LHCN-M2 (cell line): ENCODE data around the gene TACC3. TPM values are rescaled to one million over a fixed set of nuclear protein-coding genes. Genes with fewer than 3 reads are reported as not detected.

Source experiments
- DNase-seq: peaks from one replicate; pipeline ENCODE4 v3.0.0-alpha.2; 2012; ENCODE audit warnings: low read depth
- total RNA-seq: library from RNA; depleted of rRNA; stranded (reverse); fragments of >200 nt; gene quantifications from 2 replicates; pipeline ENCODE4 v1.2.3, GENCODE V29; 2014; rRNA removed

The TACC3 gene
- total RNA-seq, 1 experiment from 2014 or later = 59.6 TPM

GRCh38 chr4:1790005-1790404 is 68.7 kb downstream of the TACC3 start:
- no peak for DNase-seq

DNA sequence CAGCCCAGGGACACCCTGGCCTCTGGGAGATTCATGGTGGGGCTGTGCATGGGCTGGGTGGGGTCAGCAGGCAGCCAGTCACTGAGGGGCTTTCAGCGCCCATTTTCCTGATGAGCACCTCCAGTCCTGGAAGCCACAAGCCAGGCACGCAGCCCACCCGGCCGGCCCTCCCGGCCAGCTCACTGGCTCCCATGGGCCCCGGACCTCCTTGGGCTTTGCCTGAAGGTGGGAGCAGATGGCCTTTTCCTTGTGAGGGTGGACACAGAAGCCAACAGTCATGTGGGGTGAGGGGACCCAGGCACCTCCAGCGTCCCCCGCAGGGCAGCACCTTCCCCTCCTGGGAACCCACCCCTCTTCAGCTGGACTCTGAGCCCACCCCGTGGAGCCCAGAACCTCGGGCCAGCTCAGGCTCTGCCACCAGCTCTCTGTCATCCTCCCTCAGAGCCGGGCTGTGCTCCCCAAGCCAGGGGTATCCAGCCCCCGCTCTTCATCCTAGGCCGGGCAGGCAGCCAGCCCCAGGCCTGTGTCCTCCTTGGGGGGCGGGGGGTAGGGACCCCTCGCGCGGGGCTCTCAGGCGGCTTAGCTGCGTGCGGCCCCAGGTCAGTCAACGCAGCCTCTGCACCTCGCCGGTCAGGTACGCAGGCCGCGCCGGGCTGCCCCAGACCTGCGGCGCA is 71.0 kb downstream of the TACC3 start:
- no peak for DNase-seq

GRCh38 chr4:1792832-1793495 is 71.6 kb downstream of the TACC3 start, which contains the start of gene FGFR3:
Gene FGFR3 (plus strand): TSS chr4:1793293. CDS start chr4:1793935, 642 bp downstream.
- DNase-seq = no peak

DNA sequence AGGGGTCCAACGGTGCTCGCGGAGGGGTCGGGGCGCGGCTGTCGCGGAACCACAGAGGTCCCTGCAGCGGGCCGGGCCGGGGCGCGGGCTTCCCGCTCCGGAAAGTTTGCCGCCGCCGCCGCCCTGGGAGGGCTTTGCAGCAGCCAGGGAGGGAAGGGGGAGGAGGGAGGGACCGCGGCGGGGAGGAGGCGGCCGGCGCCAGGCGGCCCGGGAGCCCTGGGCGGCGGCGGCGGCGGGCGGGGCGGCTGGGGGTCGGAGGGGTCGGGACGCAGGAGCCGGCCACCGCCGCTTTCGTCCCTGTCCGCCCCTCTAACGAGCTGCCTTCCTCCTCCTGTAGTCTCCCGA is 72.1 kb downstream of the TACC3 start:
- no peak for DNase-seq

DNA sequence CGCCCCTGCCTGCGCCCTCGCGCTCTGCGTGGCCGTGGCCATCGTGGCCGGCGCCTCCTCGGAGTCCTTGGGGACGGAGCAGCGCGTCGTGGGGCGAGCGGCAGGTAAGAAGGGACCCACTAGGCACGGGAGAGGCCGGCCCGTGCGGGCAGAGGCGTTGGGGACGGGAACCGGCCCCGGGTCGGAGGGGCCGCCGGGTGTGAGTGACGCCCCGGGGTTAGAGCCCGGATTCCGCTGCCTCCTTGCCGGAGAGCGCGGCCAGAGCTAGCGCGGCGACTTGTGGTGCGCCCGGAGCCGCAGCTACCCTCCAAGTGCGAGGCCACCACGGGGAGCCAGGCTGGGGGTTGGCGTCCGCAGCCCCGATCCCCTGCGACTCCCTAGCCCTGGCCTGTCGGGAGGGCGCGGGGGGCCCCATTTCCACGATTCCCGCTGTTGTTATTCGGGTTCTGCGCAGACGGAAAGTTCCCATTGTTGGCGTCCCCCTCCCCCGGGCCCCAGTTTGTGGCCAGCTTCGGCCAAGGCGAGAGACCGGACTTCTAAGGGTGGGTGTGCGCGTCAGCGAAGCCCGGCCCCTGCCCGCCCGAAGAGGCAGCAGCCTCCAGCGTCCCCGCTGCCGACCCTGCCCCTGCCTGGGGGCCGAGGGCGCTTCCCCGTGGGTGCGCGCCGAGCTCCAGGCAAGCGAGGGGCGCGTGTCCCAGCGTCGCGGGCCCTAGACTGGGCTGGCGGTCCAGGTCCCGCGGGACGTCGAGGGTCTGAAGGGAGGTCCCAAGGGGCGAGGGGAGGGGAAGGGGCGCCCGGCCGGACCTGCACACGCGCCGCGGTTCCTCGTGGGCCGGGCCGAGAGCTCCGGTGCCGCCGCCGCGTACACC is 72.9 kb downstream of the TACC3 start:
- no peak for DNase-seq

Other genes starting within 250 kb of the TACC3 start
- 11.1 and 12.3 TPM in 2 replicates for gene FAM53A, start 37.2 kb upstream of the TACC3 start, total RNA-seq
- gene SLBP, start 9.2 kb upstream of the TACC3 start, total RNA-seq = 167 and 173 TPM in 2 replicates
- 61.3 and 62.2 TPM in 2 replicates for gene TMEM129, start 198 bp upstream of the TACC3 start, total RNA-seq
- 0.17 and 0.26 TPM in 2 replicates for gene FGFR3, start 71.8 kb downstream of the TACC3 start, total RNA-seq
- gene LETM1, start 134.6 kb downstream of the TACC3 start, total RNA-seq = 56.1 and 58.0 TPM in 2 replicates
- 69.9 and 77.4 TPM in 2 replicates for gene NSD2, start 149.9 kb downstream of the TACC3 start, total RNA-seq